ENCODE measurements around the gene UVSSA. TPM values are rescaled to one million over a fixed set of nuclear protein-coding genes. Genes with fewer than 3 reads are reported as not detected.

The UVSSA gene
- total and polyA plus RNA-seq, 2 donors (not counting 1 experiment from before 2014, with no cell fraction given), result 4.6 to 7.6 TPM

DNA sequence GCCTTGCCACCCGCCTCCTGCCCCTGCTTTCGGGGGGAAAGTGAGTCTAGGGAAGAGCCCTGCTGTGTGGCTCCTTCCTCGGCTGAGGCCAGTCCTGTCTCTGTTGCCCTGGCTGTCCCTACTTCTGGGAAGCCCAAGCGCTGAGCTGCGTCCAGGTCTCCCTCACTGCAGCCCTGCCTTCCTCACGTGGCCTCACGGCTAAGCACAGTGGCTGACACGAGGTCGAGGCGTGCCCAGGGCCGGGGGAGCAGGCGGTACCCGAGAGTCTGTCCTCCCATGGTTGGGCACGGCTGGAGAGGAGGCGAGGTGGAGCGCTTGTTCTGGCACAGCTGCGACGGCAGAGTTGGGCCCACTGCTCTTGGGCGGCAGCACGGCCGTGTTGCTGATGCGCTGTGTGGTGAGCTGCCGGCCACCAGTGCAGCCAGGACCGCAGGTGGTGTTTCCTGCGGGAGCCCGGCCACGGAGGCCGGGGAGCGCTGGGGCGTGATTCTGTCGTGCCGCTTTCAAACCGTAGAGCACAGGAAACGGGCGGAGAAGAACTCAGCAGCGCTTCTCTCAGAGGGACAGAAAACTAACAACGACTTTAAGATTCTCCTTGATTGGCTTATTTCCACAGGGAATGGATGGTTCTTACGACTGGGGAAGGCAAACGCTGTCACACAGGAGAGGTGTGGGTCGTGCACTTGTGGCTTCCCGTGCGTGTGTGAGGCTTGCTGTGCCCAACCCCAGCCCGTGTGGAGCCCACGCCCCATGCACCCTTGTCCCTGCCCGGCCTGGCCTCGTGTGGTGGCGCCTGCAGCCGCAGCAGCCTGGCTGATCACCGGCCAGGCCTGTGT is 36.0 kb upstream of the UVSSA start:
- no peak for DNase-seq (ENCODE audit: low read depth in 2 of 2)
- Histone ChIP-seq H2AFZ (ENCODE audit: low read length) (no peak overlapping the region), H3K4me2 (ENCODE audit: extremely low read depth, insufficient read depth, low read length) (no peak overlapping the region), H3K36me3 (ENCODE audit: control insufficient read depth, insufficient read depth, low read length) (peaks cover 13% of the 10 kb centered on the region), H3K27me3 (ENCODE audit: control insufficient read depth, insufficient read depth, low read length) (no peaks in the 10 kb centered on the region), H3K4me1 (ENCODE audit: control insufficient read depth, extremely low read depth, insufficient read depth, low read length) (peaks cover 10% of the 10 kb centered on the region), H3K79me2 (ENCODE audit: control insufficient read depth, insufficient read depth, low read length) (peaks cover 58% of the 10 kb centered on the region), H3K9ac (ENCODE audit: insufficient read depth, low read length) (no peak overlapping the region), H3K9me3 (ENCODE audit: control insufficient read depth, insufficient read depth, low read depth, low read length) (no peaks in the 10 kb centered on the region), H3K4me3 (replicated peaks in 1 of 4; ENCODE audit: control extremely low read depth in 1 of 4, insufficient read depth in 1 of 4, low read depth in 3 of 4, low read length in 4 of 4) (no peak overlapping the region), H4K20me1 (ENCODE audit: control insufficient read depth, extremely low read depth, insufficient read depth, low read length) (no peaks in the 10 kb centered on the region), H3K27ac (ENCODE audit: insufficient read depth, low read length) (peak overlapping the region; percentile 7)
- TF ChIP-seq, protein P1, sequence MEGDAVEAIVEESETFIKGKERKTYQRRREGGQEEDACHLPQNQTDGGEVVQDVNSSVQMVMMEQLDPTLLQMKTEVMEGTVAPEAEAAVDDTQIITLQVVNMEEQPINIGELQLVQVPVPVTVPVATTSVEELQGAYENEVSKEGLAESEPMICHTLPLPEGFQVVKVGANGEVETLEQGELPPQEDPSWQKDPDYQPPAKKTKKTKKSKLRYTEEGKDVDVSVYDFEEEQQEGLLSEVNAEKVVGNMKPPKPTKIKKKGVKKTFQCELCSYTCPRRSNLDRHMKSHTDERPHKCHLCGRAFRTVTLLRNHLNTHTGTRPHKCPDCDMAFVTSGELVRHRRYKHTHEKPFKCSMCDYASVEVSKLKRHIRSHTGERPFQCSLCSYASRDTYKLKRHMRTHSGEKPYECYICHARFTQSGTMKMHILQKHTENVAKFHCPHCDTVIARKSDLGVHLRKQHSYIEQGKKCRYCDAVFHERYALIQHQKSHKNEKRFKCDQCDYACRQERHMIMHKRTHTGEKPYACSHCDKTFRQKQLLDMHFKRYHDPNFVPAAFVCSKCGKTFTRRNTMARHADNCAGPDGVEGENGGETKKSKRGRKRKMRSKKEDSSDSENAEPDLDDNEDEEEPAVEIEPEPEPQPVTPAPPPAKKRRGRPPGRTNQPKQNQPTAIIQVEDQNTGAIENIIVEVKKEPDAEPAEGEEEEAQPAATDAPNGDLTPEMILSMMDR (conservative IDR thresholded peaks at IDR 0.05 in 1 of 2, IDR thresholded peaks at IDR 0.05 in 1 of 2; ENCODE audit: low read depth in 1 of 2, low read length in 2 of 2), result no peak
- no peak for TF ChIP-seq EZH2 (IDR thresholded peaks at IDR 0.05; ENCODE audit: low read length, missing control alignments)

- H3K27me3 ChIP-seq (ENCODE audit: control insufficient read depth, insufficient read depth, low read length), result no peaks in the 10 kb centered on the region
- H3K4me3 ChIP-seq (replicated peaks in 1 of 4; ENCODE audit: control extremely low read depth in 1 of 4, insufficient read depth in 1 of 4, low read depth in 3 of 4, low read length in 4 of 4), result no peak overlapping the region
- peaks cover 10% of the 10 kb centered on the region for H3K4me1 ChIP-seq (ENCODE audit: control insufficient read depth, extremely low read depth, insufficient read depth, low read length)
- H2AFZ ChIP-seq (ENCODE audit: low read length), result no peak overlapping the region
- H3K27ac ChIP-seq (ENCODE audit: insufficient read depth, low read length), result no peak overlapping the region
- no peak for DNase-seq (ENCODE audit: low read depth in 2 of 2)
- H3K36me3 ChIP-seq (ENCODE audit: control insufficient read depth, insufficient read depth, low read length), result peaks cover 19% of the 10 kb centered on the region
- no peak overlapping the region for H3K9ac ChIP-seq (ENCODE audit: insufficient read depth, low read length)
- TF ChIP-seq, protein P1 (conservative IDR thresholded peaks at IDR 0.05 in 1 of 2, IDR thresholded peaks at IDR 0.05 in 1 of 2; ENCODE audit: low read depth in 1 of 2, low read length in 2 of 2), result no peak
- no peak for TF ChIP-seq EZH2 (IDR thresholded peaks at IDR 0.05; ENCODE audit: low read length, missing control alignments)
- H3K4me2 ChIP-seq (ENCODE audit: extremely low read depth, insufficient read depth, low read length), result no peak overlapping the region
- no peaks in the 10 kb centered on the region for H3K9me3 ChIP-seq (ENCODE audit: control insufficient read depth, insufficient read depth, low read depth, low read length)
- H3K79me2 ChIP-seq (ENCODE audit: control insufficient read depth, insufficient read depth, low read length), result peaks cover 40% of the 10 kb centered on the region
- no peaks in the 10 kb centered on the region for H4K20me1 ChIP-seq (ENCODE audit: control insufficient read depth, extremely low read depth, insufficient read depth, low read length)
Observed at GRCh38 chr4:1312821-1313640, 34.0 kb upstream of the UVSSA start.

DNA sequence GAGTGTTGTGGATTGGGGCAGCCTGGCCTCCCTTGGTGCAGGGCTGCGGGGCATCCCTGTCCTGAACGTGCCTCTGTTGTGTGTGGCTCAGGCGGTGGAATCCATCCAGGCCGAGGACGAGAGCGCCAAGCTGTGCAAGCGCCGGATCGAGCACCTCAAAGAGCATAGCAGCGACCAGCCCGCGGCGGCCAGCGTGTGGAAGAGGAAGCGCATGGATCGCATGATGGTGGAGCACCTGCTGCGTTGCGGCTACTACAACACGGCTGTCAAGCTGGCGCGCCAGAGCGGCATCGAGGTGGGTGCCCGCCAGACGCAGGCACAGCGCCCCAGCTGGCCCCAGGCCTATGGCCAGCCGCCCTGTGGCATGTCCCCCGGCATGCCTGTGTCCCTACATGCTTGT is 31.7 kb upstream of the UVSSA start:
- Histone ChIP-seq H3K4me2 (ENCODE audit: extremely low read depth, insufficient read depth, low read length) (no peak overlapping the region), H3K27me3 (ENCODE audit: control insufficient read depth, insufficient read depth, low read length) (no peaks in the 10 kb centered on the region), H4K20me1 (ENCODE audit: control insufficient read depth, extremely low read depth, insufficient read depth, low read length) (no peaks in the 10 kb centered on the region), H3K4me3 (replicated peaks in 1 of 4; ENCODE audit: control extremely low read depth in 1 of 4, insufficient read depth in 1 of 4, low read depth in 3 of 4, low read length in 4 of 4) (no peak overlapping the region), H3K36me3 (ENCODE audit: control insufficient read depth, insufficient read depth, low read length) (peaks cover 22% of the 10 kb centered on the region), H2AFZ (ENCODE audit: low read length) (no peak overlapping the region), H3K27ac (ENCODE audit: insufficient read depth, low read length) (no peak overlapping the region), H3K9me3 (ENCODE audit: control insufficient read depth, insufficient read depth, low read depth, low read length) (no peaks in the 10 kb centered on the region), H3K79me2 (ENCODE audit: control insufficient read depth, insufficient read depth, low read length) (peaks cover 26% of the 10 kb centered on the region), H3K9ac (ENCODE audit: insufficient read depth, low read length) (no peak overlapping the region), H3K4me1 (ENCODE audit: control insufficient read depth, extremely low read depth, insufficient read depth, low read length) (no peaks in the 10 kb centered on the region)
- no peak for DNase-seq (ENCODE audit: low read depth in 2 of 2)
- TF ChIP-seq EZH2 (IDR thresholded peaks at IDR 0.05; ENCODE audit: low read length, missing control alignments), result no peak
- TF ChIP-seq, protein P1 (conservative IDR thresholded peaks at IDR 0.05 in 1 of 2, IDR thresholded peaks at IDR 0.05 in 1 of 2; ENCODE audit: low read depth in 1 of 2, low read length in 2 of 2), result no peak

Measured in fibroblast of lung (primary cell).